Heart left ventricle (tissue), 13 donors: Measurements from ENCODE around the gene AKAP13.

Experiments used
- CTCF ChIP-seq, 12 donors: fragments of 200-600 bp; sonication (generic) in 4 of 12; IDR thresholded peaks; one replicate each; pipeline versions ENCODE4 v1.5.0 to v1.8.0; 2018 to 2022; ENCODE audit warnings: antibody characterized with exemption in 12 of 12, mild to moderate bottlenecking in 5 of 12
- POLR2A ChIP-seq, 2 donors: fragments of 450-650 bp; IDR thresholded peaks; one replicate each; pipeline ENCODE4 v1.6.1; 2017; ENCODE audit warnings: antibody characterized with exemption in 2 of 2, mild to moderate bottlenecking in 2 of 2, moderate library complexity in 2 of 2
- donor health status: ischemic (EF 13 %, LVEDD 7.1; RV severe dilation, severe dysfunction).
- donor health status: DM: no; HTN: yes; CAD: no.
- donor health status: DM: no; HTN: no; CAD: no.
- donor health status: ischemic (EF 25% LVEDD 6.9; RV normal size, moderate dysfunction).
- donor health status: ischemic (EF 25% LVEDD 5.7; RV mildly dilated, moderate dysfunction).
- donor health status: ischemic (EF 35%, LVEDD 5.7; RV mildly dilated, moderate dysfunction).
- donor health status: nonischemic (EF 11% LVEDD 7.7; RV severe dilation, severe dysfunction).
- donor health status: DM: yes; HTN: yes; CAD: no.
- donor health status: PGD.
- donor health status: ischemic (EF 29% LVEDD 5.4; RV normal size, mild dysfunction).
- donor health status: nonischemic (EF 23%, LVEDD 6.1; RV moderate dilation, normal function).

GRCh38 chr15:85692321-85692720, 311.9 kb downstream of the AKAP13 start:
- TF ChIP-seq CTCF (IDR thresholded peaks at IDR 0.05) (no peak), POLR2A (IDR thresholded peaks at IDR 0.05) (no peak)
